GM19240 (cell line): ENCODE results near the gene PNMT.

Experiments
- DNase-seq: peaks from one replicate; pipeline ENCODE4 v3.0.0; 2011; ENCODE audit warnings: low spot score; ENCODE audit not compliant: insufficient read length

PNMT gene

GRCh38 chr17:39633570-39634183 is 34.6 kb upstream of the PNMT start:
- no peak for DNase-seq

GRCh38 chr17:39634384-39634871 is 33.8 kb upstream of the PNMT start:
- DNase-seq: no peak

DNA sequence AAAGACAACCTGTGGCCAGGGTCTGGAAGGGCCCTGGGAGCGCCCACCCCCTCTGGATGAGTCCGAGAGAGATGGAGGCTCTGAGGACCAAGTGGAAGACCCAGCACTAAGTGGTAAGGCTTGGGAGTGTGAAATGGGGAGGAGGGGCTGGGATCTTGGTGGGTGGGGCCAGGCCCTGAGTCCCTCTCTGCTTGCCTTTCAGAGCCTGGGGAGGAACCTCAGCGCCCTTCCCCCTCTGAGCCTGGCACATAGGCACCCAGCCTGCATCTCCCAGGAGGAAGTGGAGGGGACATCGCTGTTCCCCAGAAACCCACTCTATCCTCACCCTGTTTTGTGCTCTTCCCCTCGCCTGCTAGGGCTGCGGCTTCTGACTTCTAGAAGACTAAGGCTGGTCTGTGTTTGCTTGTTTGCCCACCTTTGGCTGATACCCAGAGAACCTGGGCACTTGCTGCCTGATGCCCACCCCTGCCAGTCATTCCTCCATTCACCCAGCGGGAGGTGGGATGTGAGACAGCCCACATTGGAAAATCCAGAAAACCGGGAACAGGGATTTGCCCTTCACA is 32.6 kb upstream of the PNMT start:
- no peak for DNase-seq

DNA sequence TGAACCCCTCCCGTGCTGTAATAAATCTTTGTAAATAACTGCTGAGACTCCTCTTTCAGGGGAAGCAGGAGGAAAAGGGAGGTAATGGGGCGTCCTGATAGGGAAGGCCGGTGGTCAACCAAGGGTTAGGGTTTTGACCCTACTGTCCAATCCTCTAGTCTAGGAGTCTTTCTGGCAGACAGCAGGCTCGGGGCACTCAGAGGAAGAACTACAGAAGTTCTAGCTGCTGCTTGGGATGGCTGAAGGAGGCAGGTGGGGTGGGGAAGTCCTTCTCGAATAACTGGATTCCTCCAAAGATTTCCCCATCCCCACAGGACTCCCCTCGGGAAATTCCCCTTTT is 31.7 kb upstream of the PNMT start:
- DNase-seq: no peak

- peak; percentile 97 for DNase-seq
These were observed 31.1 kb upstream of the PNMT start, which contains the start of gene STARD3 for GRCh38 chr17:39636927-39637736. STARD3 (plus strand) TSS chr17:39637144; CDS start chr17:39653532, 16,388 bp downstream.

DNA sequence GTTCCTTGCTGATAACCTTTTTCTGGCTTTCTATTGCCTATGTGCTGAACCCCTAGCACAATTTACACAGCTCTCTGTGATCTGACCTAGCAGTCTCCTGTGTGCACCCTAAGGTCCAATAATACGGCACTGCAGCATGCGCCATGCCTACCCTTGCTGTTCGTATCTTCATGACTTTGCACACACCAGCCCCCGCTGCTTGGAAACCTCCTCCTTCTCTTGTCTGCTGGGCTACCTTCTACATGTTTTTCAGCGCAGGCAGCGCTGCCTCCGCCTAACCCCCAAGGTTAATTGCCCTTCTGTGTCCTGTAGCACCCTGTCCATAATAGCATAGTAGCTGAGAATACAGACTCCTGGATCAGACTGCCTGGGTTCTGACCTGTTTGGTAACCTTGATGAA is 29.9 kb upstream of the PNMT start:
- no peak for DNase-seq

GRCh38 chr17:39639043-39639442 is 29.2 kb upstream of the PNMT start:
- no peak for DNase-seq

- no peak for DNase-seq
These were observed 28.4 kb upstream of the PNMT start for GRCh38 chr17:39639566-39640458.

- no peak for DNase-seq
These were observed 27.6 kb upstream of the PNMT start for GRCh38 chr17:39640591-39641031.

GRCh38 chr17:39641097-39641496 is 27.2 kb upstream of the PNMT start:
- no peak for DNase-seq

DNA sequence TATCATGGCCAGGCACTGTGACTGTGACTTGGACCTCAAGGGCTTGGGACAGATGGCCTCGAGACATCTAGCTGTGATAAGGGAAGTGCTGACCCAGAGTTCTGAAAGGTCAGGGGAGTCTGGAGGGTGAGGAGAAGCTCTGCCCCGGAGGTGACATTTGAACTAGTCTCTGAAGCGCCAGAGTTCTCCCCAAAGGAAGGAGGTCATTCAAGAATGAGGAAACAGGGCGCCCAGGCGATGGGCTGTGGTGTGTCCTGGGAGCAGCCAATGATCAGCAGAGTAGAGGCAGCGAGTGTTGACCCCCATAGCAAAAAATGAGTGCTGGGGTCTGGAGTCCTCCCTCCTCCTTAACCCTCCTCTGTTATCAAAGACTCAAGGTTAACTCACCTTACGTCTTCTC is 26.4 kb upstream of the PNMT start:
- DNase-seq: no peak

DNA sequence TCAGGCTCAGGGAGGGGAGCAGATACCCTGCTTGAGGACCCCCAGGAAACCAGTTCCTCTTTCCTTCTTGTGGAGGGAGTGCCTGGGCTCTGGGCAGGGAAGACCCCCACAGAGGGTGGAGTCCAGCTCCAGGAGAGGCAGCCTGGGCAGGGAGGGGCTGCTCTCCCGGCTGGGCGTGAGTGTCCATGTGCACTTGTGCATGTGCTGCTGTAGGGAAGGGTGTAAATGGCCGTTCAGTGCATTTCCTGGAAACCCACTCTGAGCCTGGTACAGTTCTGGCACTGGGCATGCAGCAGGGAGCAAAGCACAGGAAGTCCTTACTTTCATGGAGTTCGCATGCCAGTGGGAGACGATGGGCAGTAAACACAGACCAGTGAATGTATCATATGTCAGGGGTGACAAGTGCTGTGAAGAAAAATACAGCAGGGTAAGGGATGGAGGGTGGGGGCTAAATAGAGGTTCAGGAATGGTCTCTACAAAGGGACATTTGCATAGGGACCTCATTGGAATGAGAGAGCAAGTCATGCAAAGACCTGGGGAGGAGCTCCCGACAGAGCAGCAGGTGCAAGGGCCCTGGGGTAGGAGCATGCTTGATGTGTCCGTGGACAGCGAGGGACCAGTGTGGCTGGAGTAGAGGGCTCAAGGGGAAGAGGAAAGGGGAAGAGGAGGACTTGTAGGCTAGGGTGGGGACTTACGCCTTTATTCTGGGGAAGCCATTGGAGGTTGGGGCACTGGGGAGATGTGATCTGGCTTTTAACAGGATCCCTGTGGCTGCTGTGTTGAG is 25.8 kb upstream of the PNMT start:
- no peak for DNase-seq

- no peak for DNase-seq
These were observed 25.0 kb upstream of the PNMT start for GRCh38 chr17:39643271-39643670.

- no peak for DNase-seq
These were observed 21.0 kb upstream of the PNMT start for GRCh38 chr17:39647256-39647655.

- DNase-seq: no peak
These were observed 19.5 kb upstream of the PNMT start for GRCh38 chr17:39648616-39649366.

DNA sequence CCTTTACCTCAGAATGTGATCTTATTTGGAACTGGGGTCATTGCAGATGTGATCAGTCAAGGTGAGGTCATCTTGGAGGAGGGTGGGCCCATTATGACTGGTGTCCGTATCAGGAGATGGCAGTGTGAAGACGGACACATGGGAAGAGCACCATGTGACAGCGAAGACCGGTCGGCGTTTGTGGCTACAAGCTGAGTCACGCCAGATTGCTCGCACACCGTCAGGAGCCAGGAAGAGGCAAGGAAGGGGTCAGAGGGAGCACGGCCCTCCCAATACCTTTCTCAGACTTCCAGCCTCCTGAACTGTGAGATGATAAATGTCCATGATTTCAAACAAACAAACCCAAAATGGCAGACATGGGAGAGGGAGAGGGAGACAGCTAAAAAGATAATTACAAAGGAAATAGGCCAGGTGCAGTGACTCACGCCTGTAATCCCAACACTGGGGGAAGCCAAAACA is 18.1 kb upstream of the PNMT start:
- DNase-seq: no peak

- no peak for DNase-seq
These were observed 16.2 kb upstream of the PNMT start for GRCh38 chr17:39651923-39652586.

- no peak for DNase-seq
These were observed 15.5 kb upstream of the PNMT start for GRCh38 chr17:39652587-39653315.

DNA sequence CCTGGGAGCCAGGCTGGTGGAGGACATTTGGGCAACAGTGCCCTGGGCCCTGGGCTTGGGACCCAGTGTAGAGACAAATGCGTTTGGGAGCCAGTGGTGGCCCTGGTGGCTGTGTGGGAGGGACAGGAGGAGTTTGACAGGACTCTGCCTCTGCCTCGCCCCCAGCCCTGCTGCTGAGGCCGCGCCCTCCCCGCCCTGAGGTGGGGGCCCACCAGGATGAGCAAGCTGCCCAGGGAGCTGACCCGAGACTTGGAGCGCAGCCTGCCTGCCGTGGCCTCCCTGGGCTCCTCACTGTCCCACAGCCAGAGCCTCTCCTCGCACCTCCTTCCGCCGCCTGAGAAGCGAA is 15.0 kb upstream of the PNMT start:
- no peak for DNase-seq
